HepG2 (cell line): ENCODE measurements around the gene NUP133. TPM values are rescaled to one million over a fixed set of nuclear protein-coding genes. Genes with fewer than 3 reads are reported as not detected.
A peak's percentile ranks its signal among the peaks of the same experiment; 100 is the strongest.

ENCODE experiments used
- ARID2 ChIP-seq: sonication (generic); formaldehyde crosslinking; IDR thresholded peaks from 2 replicates; pipeline ENCODE4 v1.8.1; 2022; ENCODE audit warnings: mild to moderate bottlenecking, missing genetic modification reagents, borderline replicate concordance
- ARID3A ChIP-seq: IDR thresholded peaks from 2 replicates; pipeline ENCODE4 v1.6.1; 2012; ENCODE audit warnings: low read depth, low read length, improper control_type of control experiment
- ELF3 ChIP-seq: IDR thresholded peaks from 2 replicates; pipeline ENCODE4 v1.6.1; 2016; ENCODE audit warnings: missing genetic modification reagents, missing compliant biosample characterization
- ESRRA ChIP-seq: sonication (generic); formaldehyde crosslinking; IDR thresholded peaks from 2 replicates; pipeline ENCODE4 v1.5.1; 2020; ENCODE audit warnings: mild to moderate bottlenecking, low read depth, missing genetic modification reagents
- ETV6 ChIP-seq: sonication (generic); formaldehyde crosslinking; conservative IDR thresholded peaks from 2 replicates; pipeline ENCODE4 v1.4.0; 2020; ENCODE audit warnings: missing genetic modification reagents
- FOXC1 ChIP-seq: sonication (generic); formaldehyde crosslinking; IDR thresholded peaks from 2 replicates; pipeline ENCODE4 v1.8.0; 2022; ENCODE audit warnings: mild to moderate bottlenecking, missing genetic modification reagents, borderline replicate concordance
- FOXJ3 ChIP-seq: sonication (generic); formaldehyde crosslinking; IDR thresholded peaks from 2 replicates; pipeline ENCODE4 v1.4.0; 2020; ENCODE audit warnings: missing genetic modification reagents, mild to moderate bottlenecking, borderline replicate concordance
- FOXK2 ChIP-seq: fragments of 450-650 bp; IDR thresholded peaks from 2 replicates; pipeline ENCODE4 v1.6.1; 2016
- HDAC6 ChIP-seq: fragments of 200-600 bp; sonication (generic); IDR thresholded peaks from 2 replicates; pipeline ENCODE4 v1.7.0; 2017; ENCODE audit warnings: mild to moderate bottlenecking, antibody characterized with exemption, low read length, low read depth
- HMGXB4 ChIP-seq, 2 experiments: sonication (generic) in 1 of 2; formaldehyde crosslinking in 1 of 2; IDR thresholded peaks; 2 replicates each; pipeline versions ENCODE4 v1.4.0 to v1.6.1; 2018 to 2020; ENCODE audit warnings: missing genetic modification reagents in 2 of 2, borderline replicate concordance in 1 of 2, low read depth in 1 of 2, mild to moderate bottlenecking in 1 of 2, missing biosample characterization in 1 of 2
- IKZF4 ChIP-seq: sonication (generic); formaldehyde crosslinking; IDR thresholded peaks from 2 replicates; pipeline ENCODE4 v1.5.1; 2020; ENCODE audit warnings: borderline replicate concordance, mild to moderate bottlenecking, low read depth, missing genetic modification reagents; ENCODE audit errors: not compliant biosample characterization
- PRMT3 ChIP-seq: sonication (generic); formaldehyde crosslinking; IDR thresholded peaks from 2 replicates; pipeline ENCODE4 v1.8.1; 2022; ENCODE audit warnings: low read depth, mild to moderate bottlenecking, moderate library complexity, missing genetic modification reagents, borderline replicate concordance
- REL ChIP-seq: sonication (generic); formaldehyde crosslinking; conservative IDR thresholded peaks from 2 replicates; pipeline ENCODE4 v1.8.0; 2022; ENCODE audit warnings: mild to moderate bottlenecking, missing genetic modification reagents, moderate library complexity
- SAFB2 ChIP-seq: sonication (generic); formaldehyde crosslinking; IDR thresholded peaks from 2 replicates; pipeline ENCODE4 v1.5.1; 2020; ENCODE audit warnings: missing genetic modification reagents, low read depth, mild to moderate bottlenecking, borderline replicate concordance
- SIX4 ChIP-seq: sonication (generic); formaldehyde crosslinking; IDR thresholded peaks from 2 replicates; pipeline ENCODE4 v1.4.0; 2020; ENCODE audit warnings: missing genetic modification reagents
- SP2 ChIP-seq: sonication (generic); formaldehyde crosslinking; IDR thresholded peaks from 2 replicates; pipeline ENCODE4 v1.5.1; 2020; ENCODE audit warnings: mild to moderate bottlenecking, missing genetic modification reagents
- ZFAT ChIP-seq: sonication (generic); formaldehyde crosslinking; conservative IDR thresholded peaks from 2 replicates; pipeline ENCODE4 v1.8.1; 2023; ENCODE audit warnings: missing genetic modification reagents, inconsistent platforms
- ZNF264 ChIP-seq: sonication (generic); formaldehyde crosslinking; IDR thresholded peaks from 2 replicates; pipeline ENCODE4 v1.4.0; 2020; ENCODE audit warnings: missing genetic modification reagents
- ZNF280D ChIP-seq: sonication (generic); formaldehyde crosslinking; IDR thresholded peaks from 2 replicates; pipeline ENCODE4 v1.5.1; 2020; ENCODE audit warnings: mild to moderate bottlenecking, missing genetic modification reagents
- ZNF331 ChIP-seq: sonication (generic); formaldehyde crosslinking; IDR thresholded peaks from 2 replicates; pipeline ENCODE4 v1.4.0; 2020; ENCODE audit warnings: missing genetic modification reagents
- ZNF441 ChIP-seq: sonication (generic); formaldehyde crosslinking; IDR thresholded peaks from 2 replicates; pipeline ENCODE4 v1.7.0; 2021; ENCODE audit warnings: missing genetic modification reagents, borderline replicate concordance
- ZNF501 ChIP-seq: sonication (generic); formaldehyde crosslinking; IDR thresholded peaks from 2 replicates; pipeline ENCODE4 v1.5.1; 2020; ENCODE audit warnings: mild to moderate bottlenecking, moderate library complexity, missing genetic modification reagents
- ZNF550 ChIP-seq: sonication (generic); formaldehyde crosslinking; IDR thresholded peaks from 2 replicates; pipeline ENCODE4 v1.4.0; 2020; ENCODE audit warnings: mild to moderate bottlenecking, missing genetic modification reagents, borderline replicate concordance
- ZNF749 ChIP-seq: sonication (generic); formaldehyde crosslinking; IDR thresholded peaks from 2 replicates; pipeline ENCODE4 v1.8.0; 2022; ENCODE audit warnings: mild to moderate bottlenecking, missing genetic modification reagents, moderate library complexity, borderline replicate concordance
- ZNF879 ChIP-seq: sonication (generic); formaldehyde crosslinking; IDR thresholded peaks from 2 replicates; pipeline ENCODE4 v1.8.1; 2023; ENCODE audit warnings: missing genetic modification reagents
- polyA plus RNA-seq, 8 experiments: library from polyadenylated mRNA; depleted of rRNA in 3 of 8; stranded (reverse) in 7 of 8; unstranded in 1 of 8; fragments of >200 nt; fragmentation: Illumina TruSeq in 4 of 8; extraction: Trizol in 4 of 8; gene quantifications; 2 replicates each; pipeline versions ENCODE4 v1.2.1 to v1.2.3, GENCODE V29; 2011 to 2016; ENCODE audit warnings: low read depth in 4 of 8, missing spikeins in 1 of 8, mixed read lengths in 1 of 8; ENCODE audit not compliant: insufficient read depth in 1 of 8
- total RNA-seq, 5 experiments: library from RNA; depleted of rRNA; stranded (reverse); fragments of >200 nt; fragmentation: Illumina TruSeq; extraction: Trizol; gene quantifications; 2 replicates each; pipeline ENCODE4 v1.2.3, GENCODE V29; 2016; ENCODE audit warnings: low read depth in 1 of 5

Gene NUP133
- total and polyA plus RNA-seq, 2 of the 13 experiments (the other 11 are each of a cell fraction or from before 2014, with no cell fraction given): 17.7 to 45.6 TPM

- TF ChIP-seq ARID3A (no peak), SAFB2 (no peak), ELF3 (CRISPR knock-in tag) (0 out of 2 replicates have a peak, but pooled peaks have one; percentile 15), ZNF749 (no peak), ETV6 (CRISPR knock-in tag) (peak; percentile 63; the same call in 1 of the 2 replicates), ZNF441 (peak; percentile 71; the same call in 1 of the 2 replicates), SP2 (CRISPR knock-in tag) (no peak), ZNF280D (CRISPR knock-in tag) (no peak), HDAC6 (no peak), ZNF879 (CRISPR knock-in tag) (no peak), ZNF501 (CRISPR knock-in tag) (0 out of 2 replicates have a peak, but pooled peaks have one; percentile 26), FOXK2 (no peak), PRMT3 (0 out of 2 replicates have a peak, but pooled peaks have one; percentile 36), ZNF550 (CRISPR knock-in tag) (no peak), ZNF331 (CRISPR knock-in tag) (0 out of 2 replicates have a peak, but pooled peaks have one; percentile 45), SIX4 (CRISPR knock-in tag) (peak; percentile 34; the same call in 1 of the 2 replicates), HMGXB4 (CRISPR knock-in tag; IDR thresholded peaks at IDR 0.05; ENCODE audit: borderline replicate concordance in 1 of 2, low read depth in 1 of 2) (no peak), ZFAT (CRISPR knock-in tag) (no peak), ESRRA (no peak), FOXC1 (CRISPR knock-in tag) (no peak), REL (no peak), ARID2 (CRISPR knock-in tag) (no peak), FOXJ3 (CRISPR knock-in tag) (no peak), IKZF4 (no peak), ZNF264 (no peak)
Observed at GRCh38 chr1:229430761-229431283, 77.3 kb downstream of the NUP133 start (continued).
